ENCODE measurements around the gene PLCXD3. TPM values are rescaled to one million over a fixed set of nuclear protein-coding genes. Genes with fewer than 3 reads are reported as not detected.

PLCXD3 gene
- total and polyA plus RNA-seq, 2 of the 8 experiments (the other 6 are each of a cell fraction or from before 2014, with no cell fraction given) = 0.03 to 0.07 TPM

DNA sequence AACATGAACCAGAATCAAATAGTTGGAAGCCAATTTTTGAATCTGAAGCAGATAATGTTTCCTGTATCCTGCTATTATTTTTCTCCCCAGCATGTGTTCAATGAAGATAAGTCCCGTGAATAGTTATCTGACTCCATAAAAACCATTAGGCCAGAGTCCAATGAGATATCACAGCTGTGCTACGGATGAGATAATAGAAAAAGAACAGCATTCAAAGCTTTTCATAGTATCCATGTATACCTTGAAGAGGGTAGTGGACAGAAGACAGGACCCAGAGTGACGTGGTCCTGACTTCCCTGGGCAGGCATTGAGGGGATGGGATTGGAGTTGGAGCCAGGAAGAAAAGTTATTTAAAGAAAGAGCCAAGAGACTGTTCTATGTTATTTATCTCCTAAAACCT is 246.4 kb downstream of the PLCXD3 start (continued):
- TF ChIP-seq, protein P1, sequence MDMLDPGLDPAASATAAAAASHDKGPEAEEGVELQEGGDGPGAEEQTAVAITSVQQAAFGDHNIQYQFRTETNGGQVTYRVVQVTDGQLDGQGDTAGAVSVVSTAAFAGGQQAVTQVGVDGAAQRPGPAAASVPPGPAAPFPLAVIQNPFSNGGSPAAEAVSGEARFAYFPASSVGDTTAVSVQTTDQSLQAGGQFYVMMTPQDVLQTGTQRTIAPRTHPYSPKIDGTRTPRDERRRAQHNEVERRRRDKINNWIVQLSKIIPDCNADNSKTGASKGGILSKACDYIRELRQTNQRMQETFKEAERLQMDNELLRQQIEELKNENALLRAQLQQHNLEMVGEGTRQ (IDR thresholded peaks at IDR 0.05; ENCODE audit: low read length) = no peak
- no peak for TF ChIP-seq ZNF274 (IDR thresholded peaks at IDR 0.05; ENCODE audit: borderline replicate concordance, extremely low read depth, low read length)
- TF ChIP-seq MAFK (IDR thresholded peaks at IDR 0.05; ENCODE audit: low read depth, low read length) = no peak
- no peak for TF ChIP-seq HDAC6 (IDR thresholded peaks at IDR 0.05; ENCODE audit: low read depth, low read length)
- TF ChIP-seq RBBP5 (IDR thresholded peaks at IDR 0.05; ENCODE audit: borderline replicate concordance, low read depth, low read length) = no peak
- no peak for TF ChIP-seq BRCA1 (IDR thresholded peaks at IDR 0.05; ENCODE audit: low read depth, low read length)
- no peak for TF ChIP-seq BCL11A (IDR thresholded peaks at IDR 0.05; ENCODE audit: low read depth in 2 of 2, low read length in 2 of 2)
- no peak for TF ChIP-seq CHD1 (IDR thresholded peaks at IDR 0.05; ENCODE audit: low read depth, low read length)
- no peak for TF ChIP-seq FOSL1 (IDR thresholded peaks at IDR 0.05; ENCODE audit: insufficient read depth, low read depth, low read length)
- TF ChIP-seq CBX5 (IDR thresholded peaks at IDR 0.05; ENCODE audit: low read depth, low read length) = no peak
